ENCODE results near the gene GNA12. TPM values are rescaled to one million over a fixed set of nuclear protein-coding genes. Genes with fewer than 3 reads are reported as not detected.

Gene GNA12
- total RNA-seq, 1 experiment from 2014 or later, result 25.7 TPM

Other genes with a start within 250 kb of the GNA12 start
- gene TTYH3, start 212.3 kb downstream of the GNA12 start, total RNA-seq (2014; rRNA removed; shearing (Covaris generic)), result 18.9 and 38.9 TPM in 2 replicates
- gene AMZ1, start 156.1 kb downstream of the GNA12 start, total RNA-seq (2014; rRNA removed; shearing (Covaris generic)), result 0.57 and 1.2 TPM in 2 replicates
- 2.2 and 5.2 TPM in 2 replicates for gene CARD11, start 199.6 kb upstream of the GNA12 start, total RNA-seq (2014; rRNA removed; shearing (Covaris generic))